ENCODE measurements around the gene PCDH8. TPM values are rescaled to one million over a fixed set of nuclear protein-coding genes. Genes with fewer than 3 reads are reported as not detected.
A peak's percentile ranks its signal among the peaks of the same experiment; 100 is the strongest.

Gene PCDH8
- polyA plus RNA-seq, 1 donor from 2014 or later = 2.4 TPM

GRCh38 chr13:52862358-52863206, 14.1 kb upstream of the PCDH8 start:
- Histone ChIP-seq H3K9me2 (ENCODE audit: insufficient read depth, low read length) (no peaks in the 10 kb centered on the region), H3K27me3 (ENCODE audit: insufficient read depth, low read depth, low read length) (peaks cover 15% of the 10 kb centered on the region), H4K20me1 (ENCODE audit: insufficient read depth) (no peaks in the 10 kb centered on the region), H3K27ac (ENCODE audit: low read length) (no peak overlapping the region), H3K9me3 (ENCODE audit: low read length) (no peaks in the 10 kb centered on the region), H3K79me2 (replicated peaks; ENCODE audit: insufficient read depth, low read length) (no peaks in the 10 kb centered on the region), H3K9ac (ENCODE audit: low read length) (no peak overlapping the region), H3K4me2 (ENCODE audit: low read length) (no peak overlapping the region), H3F3A (ENCODE audit: insufficient read depth, low read length, poor library complexity, severe bottlenecking) (no peaks in the 10 kb centered on the region), H3K36me3 (ENCODE audit: insufficient read depth, low read length) (no peaks in the 10 kb centered on the region), H2AFZ (ENCODE audit: low read depth, low read length) (no peak overlapping the region), H3K4me3 (ENCODE audit: low read length) (no peak overlapping the region)
- TF ChIP-seq EZH2 (IDR thresholded peaks at IDR 0.05; ENCODE audit: borderline replicate concordance, insufficient read depth, low read length, poor library complexity, severe bottlenecking) (no peak), RAD21 (conservative IDR thresholded peaks at IDR 0.05) (no peak), TAF1 (IDR thresholded peaks at IDR 0.05; ENCODE audit: low read depth) (no peak), EP300 (conservative IDR thresholded peaks at IDR 0.05; ENCODE audit: poor library complexity, severe bottlenecking) (no peak), CTCF (IDR thresholded peaks at IDR 0.05; ENCODE audit: poor library complexity, severe bottlenecking) (peak; percentile 24), MXI1 (conservative IDR thresholded peaks at IDR 0.05; ENCODE audit: poor library complexity, severe bottlenecking) (no peak), SMC3 (conservative IDR thresholded peaks at IDR 0.05; ENCODE audit: poor library complexity) (no peak), POLR2AphosphoS5 (IDR thresholded peaks at IDR 0.05) (no peak)

- Histone ChIP-seq H3K36me3 (ENCODE audit: insufficient read depth, low read length) (no peaks in the 10 kb centered on the region), H3K79me2 (replicated peaks; ENCODE audit: insufficient read depth, low read length) (no peaks in the 10 kb centered on the region), H3K27me3 (ENCODE audit: insufficient read depth, low read depth, low read length) (peaks cover 94% of the 10 kb centered on the region), H3K9me3 (ENCODE audit: low read length) (peaks cover 5% of the 10 kb centered on the region), H3K27ac (ENCODE audit: low read length) (no peak overlapping the region), H3F3A (ENCODE audit: insufficient read depth, low read length, poor library complexity, severe bottlenecking) (peaks cover 6% of the 10 kb centered on the region), H2AFZ (ENCODE audit: low read depth, low read length) (no peak overlapping the region), H3K9me2 (ENCODE audit: insufficient read depth, low read length) (no peaks in the 10 kb centered on the region), H3K4me2 (ENCODE audit: low read length) (no peak overlapping the region), H3K4me3 (ENCODE audit: low read length) (no peak overlapping the region), H3K9ac (ENCODE audit: low read length) (no peak overlapping the region), H4K20me1 (ENCODE audit: insufficient read depth) (no peaks in the 10 kb centered on the region)
- TF ChIP-seq SMC3 (conservative IDR thresholded peaks at IDR 0.05; ENCODE audit: poor library complexity) = no peak
- TF ChIP-seq EZH2 (IDR thresholded peaks at IDR 0.05; ENCODE audit: borderline replicate concordance, insufficient read depth, low read length, poor library complexity, severe bottlenecking) = no peak
- no peak for TF ChIP-seq MXI1 (conservative IDR thresholded peaks at IDR 0.05; ENCODE audit: poor library complexity, severe bottlenecking)
- no peak for TF ChIP-seq REST (IDR thresholded peaks at IDR 0.05; ENCODE audit: borderline replicate concordance)
- TF ChIP-seq POLR2AphosphoS5 (IDR thresholded peaks at IDR 0.05) = no peak
- no peak for TF ChIP-seq RAD21 (conservative IDR thresholded peaks at IDR 0.05)
- TF ChIP-seq TAF1 (IDR thresholded peaks at IDR 0.05; ENCODE audit: low read depth) = no peak
- TF ChIP-seq CTCF (IDR thresholded peaks at IDR 0.05; ENCODE audit: poor library complexity, severe bottlenecking) = no peak
- no peak for TF ChIP-seq EP300 (conservative IDR thresholded peaks at IDR 0.05; ENCODE audit: poor library complexity, severe bottlenecking)
These were observed 4.0 kb upstream of the PCDH8 start for GRCh38 chr13:52852444-52852843.

All from neural cell (in vitro differentiated cells).